ENCODE measurements around the gene TNFSF8. TPM values are rescaled to one million over a fixed set of nuclear protein-coding genes. Genes with fewer than 3 reads are reported as not detected.

Gene TNFSF8
- total RNA-seq, 1 experiment from 2014 or later: 0.15 TPM

DNA sequence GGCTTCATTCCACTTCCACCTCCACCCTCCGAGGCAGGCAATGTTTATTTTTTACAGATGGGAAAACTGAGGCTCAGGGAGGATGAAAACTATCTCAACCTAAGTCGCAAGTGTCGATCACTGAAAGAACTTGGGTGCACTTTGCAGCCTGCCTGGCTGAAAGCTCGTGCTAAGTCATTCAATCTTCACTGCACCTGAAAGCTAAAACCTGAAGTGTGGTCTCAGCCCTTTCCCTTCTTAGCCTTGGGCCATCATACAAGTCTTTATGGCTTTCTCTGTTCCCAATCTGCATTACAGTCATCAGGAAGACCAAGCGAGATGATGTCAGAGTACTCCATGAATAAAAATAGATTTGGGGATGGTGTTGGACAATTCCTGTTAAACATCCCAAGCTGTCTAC is 1.0 kb upstream of the TNFSF8 start:
- intact Hi-C loops (cut with micrococcal nuclease; ENCODE audit: unreplicated experiment) (no loop called here), in situ Hi-C loops (cut with HindIII; ENCODE audit: low pct_unique_long_range_greater_than_20kb, low sequenced_read_pairs) (no loop called here)
- DNase-seq (ENCODE audit: low read depth, low spot score) (no peak), ATAC-seq (no peak)
- BruUV-seq (replicated peaks): no TSS peak
- ChIA-PET POLR2A (no interaction called here), CTCF (no interaction called here)
- H3K9me3 ChIP-seq (ENCODE audit: control insufficient read depth, insufficient read depth, low read depth, low read length): no peaks in the 10 kb centered on the region
- TF ChIP-seq POLR2AphosphoS5 (IDR thresholded peaks at IDR 0.05; ENCODE audit: low read depth, low read length) (no peak), TCF7L2 (IDR thresholded peaks at IDR 0.05; ENCODE audit: low read depth, low read length) (no peak), SIN3A (IDR thresholded peaks at IDR 0.05; ENCODE audit: borderline replicate concordance, insufficient read depth, low read depth, low read length) (no peak)
- TF ChIP-seq, protein P1, sequence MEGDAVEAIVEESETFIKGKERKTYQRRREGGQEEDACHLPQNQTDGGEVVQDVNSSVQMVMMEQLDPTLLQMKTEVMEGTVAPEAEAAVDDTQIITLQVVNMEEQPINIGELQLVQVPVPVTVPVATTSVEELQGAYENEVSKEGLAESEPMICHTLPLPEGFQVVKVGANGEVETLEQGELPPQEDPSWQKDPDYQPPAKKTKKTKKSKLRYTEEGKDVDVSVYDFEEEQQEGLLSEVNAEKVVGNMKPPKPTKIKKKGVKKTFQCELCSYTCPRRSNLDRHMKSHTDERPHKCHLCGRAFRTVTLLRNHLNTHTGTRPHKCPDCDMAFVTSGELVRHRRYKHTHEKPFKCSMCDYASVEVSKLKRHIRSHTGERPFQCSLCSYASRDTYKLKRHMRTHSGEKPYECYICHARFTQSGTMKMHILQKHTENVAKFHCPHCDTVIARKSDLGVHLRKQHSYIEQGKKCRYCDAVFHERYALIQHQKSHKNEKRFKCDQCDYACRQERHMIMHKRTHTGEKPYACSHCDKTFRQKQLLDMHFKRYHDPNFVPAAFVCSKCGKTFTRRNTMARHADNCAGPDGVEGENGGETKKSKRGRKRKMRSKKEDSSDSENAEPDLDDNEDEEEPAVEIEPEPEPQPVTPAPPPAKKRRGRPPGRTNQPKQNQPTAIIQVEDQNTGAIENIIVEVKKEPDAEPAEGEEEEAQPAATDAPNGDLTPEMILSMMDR (IDR thresholded peaks at IDR 0.05): no peak
- TF ChIP-seq, protein P2, sequence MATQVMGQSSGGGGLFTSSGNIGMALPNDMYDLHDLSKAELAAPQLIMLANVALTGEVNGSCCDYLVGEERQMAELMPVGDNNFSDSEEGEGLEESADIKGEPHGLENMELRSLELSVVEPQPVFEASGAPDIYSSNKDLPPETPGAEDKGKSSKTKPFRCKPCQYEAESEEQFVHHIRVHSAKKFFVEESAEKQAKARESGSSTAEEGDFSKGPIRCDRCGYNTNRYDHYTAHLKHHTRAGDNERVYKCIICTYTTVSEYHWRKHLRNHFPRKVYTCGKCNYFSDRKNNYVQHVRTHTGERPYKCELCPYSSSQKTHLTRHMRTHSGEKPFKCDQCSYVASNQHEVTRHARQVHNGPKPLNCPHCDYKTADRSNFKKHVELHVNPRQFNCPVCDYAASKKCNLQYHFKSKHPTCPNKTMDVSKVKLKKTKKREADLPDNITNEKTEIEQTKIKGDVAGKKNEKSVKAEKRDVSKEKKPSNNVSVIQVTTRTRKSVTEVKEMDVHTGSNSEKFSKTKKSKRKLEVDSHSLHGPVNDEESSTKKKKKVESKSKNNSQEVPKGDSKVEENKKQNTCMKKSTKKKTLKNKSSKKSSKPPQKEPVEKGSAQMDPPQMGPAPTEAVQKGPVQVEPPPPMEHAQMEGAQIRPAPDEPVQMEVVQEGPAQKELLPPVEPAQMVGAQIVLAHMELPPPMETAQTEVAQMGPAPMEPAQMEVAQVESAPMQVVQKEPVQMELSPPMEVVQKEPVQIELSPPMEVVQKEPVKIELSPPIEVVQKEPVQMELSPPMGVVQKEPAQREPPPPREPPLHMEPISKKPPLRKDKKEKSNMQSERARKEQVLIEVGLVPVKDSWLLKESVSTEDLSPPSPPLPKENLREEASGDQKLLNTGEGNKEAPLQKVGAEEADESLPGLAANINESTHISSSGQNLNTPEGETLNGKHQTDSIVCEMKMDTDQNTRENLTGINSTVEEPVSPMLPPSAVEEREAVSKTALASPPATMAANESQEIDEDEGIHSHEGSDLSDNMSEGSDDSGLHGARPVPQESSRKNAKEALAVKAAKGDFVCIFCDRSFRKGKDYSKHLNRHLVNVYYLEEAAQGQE (IDR thresholded peaks at IDR 0.05; ENCODE audit: insufficient read depth in 1 of 2, low read depth in 2 of 2, low read length in 1 of 2): no peak
- H3K4me3 ChIP-seq (ENCODE audit: low read depth in 2 of 2, low read length in 2 of 2): no peak overlapping the region
- no peaks in the 10 kb centered on the region for H3K4me1 ChIP-seq (ENCODE audit: control insufficient read depth, insufficient read depth, low read length)
- no peak overlapping the region for H3K27ac ChIP-seq (ENCODE audit: low read length)
- H3K36me3 ChIP-seq (ENCODE audit: control insufficient read depth, insufficient read depth, low read length): no peaks in the 10 kb centered on the region
- H3K27me3 ChIP-seq (ENCODE audit: control insufficient read depth, insufficient read depth, low read length): no peaks in the 10 kb centered on the region

DNA sequence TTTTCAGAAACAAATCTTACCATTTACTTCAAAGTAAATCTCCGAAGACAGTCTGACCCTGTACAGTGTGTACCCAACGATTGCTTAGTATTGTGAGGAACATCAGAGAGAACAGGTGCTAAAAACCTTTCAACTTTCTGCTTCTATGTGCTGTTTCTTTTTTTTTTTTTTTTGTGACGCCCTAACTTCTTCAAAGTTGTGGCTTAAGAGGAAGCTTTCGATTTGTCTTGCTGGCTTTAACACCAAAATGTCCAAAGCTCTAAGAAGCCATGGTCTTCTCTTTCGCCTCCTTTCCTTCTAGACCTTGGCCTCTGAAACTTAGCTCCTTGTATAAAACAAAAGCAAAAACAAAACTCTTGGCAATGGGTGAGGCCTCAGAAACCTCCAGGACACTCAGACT is 1.2 kb downstream of the TNFSF8 start:
- CTCF ChIA-PET: no interaction called here
- no peaks in the 10 kb centered on the region for H3K4me1 ChIP-seq (ENCODE audit: control insufficient read depth, insufficient read depth, low read length)
- ATAC-seq (no peak), DNase-seq (ENCODE audit: low read depth, low spot score) (no peak)
- POLR2A ChIA-PET: interaction anchor here (0.6 kb wide), 1 partner anchor 56 kb away, joined by 10 read pairs; no protein-coding TSS in a partner anchor
- TF ChIP-seq, protein P2 (IDR thresholded peaks at IDR 0.05; ENCODE audit: insufficient read depth in 1 of 2, low read depth in 2 of 2, low read length in 1 of 2): no peak
- TF ChIP-seq, protein P1 (IDR thresholded peaks at IDR 0.05): no peak
- TF ChIP-seq POLR2AphosphoS5 (IDR thresholded peaks at IDR 0.05; ENCODE audit: low read depth, low read length) (no peak), SIN3A (IDR thresholded peaks at IDR 0.05; ENCODE audit: borderline replicate concordance, insufficient read depth, low read depth, low read length) (no peak), TCF7L2 (IDR thresholded peaks at IDR 0.05; ENCODE audit: low read depth, low read length) (no peak)
- in situ Hi-C loops (cut with HindIII; ENCODE audit: low pct_unique_long_range_greater_than_20kb, low sequenced_read_pairs): no loop called here
- H3K4me3 ChIP-seq (ENCODE audit: low read depth in 2 of 2, low read length in 2 of 2): no peak overlapping the region
- H3K36me3 ChIP-seq (ENCODE audit: control insufficient read depth, insufficient read depth, low read length): no peaks in the 10 kb centered on the region
- no peaks in the 10 kb centered on the region for H3K9me3 ChIP-seq (ENCODE audit: control insufficient read depth, insufficient read depth, low read depth, low read length)
- intact Hi-C loops (cut with micrococcal nuclease; ENCODE audit: unreplicated experiment): no loop called here
- BruUV-seq (replicated peaks): no TSS peak
- H3K27ac ChIP-seq (ENCODE audit: low read length): no peak overlapping the region
- H3K27me3 ChIP-seq (ENCODE audit: control insufficient read depth, insufficient read depth, low read length): no peaks in the 10 kb centered on the region

Data from Panc1 (cell line).